NT2/D1 (cell line): Measurements from ENCODE around the gene RAD23B.

Experiments used
- YY1 ChIP-seq: IDR thresholded peaks from 2 replicates; pipeline ENCODE4 v1.6.1; 2011; ENCODE audit not compliant: insufficient read length, insufficient read depth
- ZNF274 ChIP-seq: IDR thresholded peaks from 2 replicates; pipeline ENCODE4 v1.6.1; 2011; ENCODE audit warnings: mild to moderate bottlenecking, low read depth, low read length

DNA sequence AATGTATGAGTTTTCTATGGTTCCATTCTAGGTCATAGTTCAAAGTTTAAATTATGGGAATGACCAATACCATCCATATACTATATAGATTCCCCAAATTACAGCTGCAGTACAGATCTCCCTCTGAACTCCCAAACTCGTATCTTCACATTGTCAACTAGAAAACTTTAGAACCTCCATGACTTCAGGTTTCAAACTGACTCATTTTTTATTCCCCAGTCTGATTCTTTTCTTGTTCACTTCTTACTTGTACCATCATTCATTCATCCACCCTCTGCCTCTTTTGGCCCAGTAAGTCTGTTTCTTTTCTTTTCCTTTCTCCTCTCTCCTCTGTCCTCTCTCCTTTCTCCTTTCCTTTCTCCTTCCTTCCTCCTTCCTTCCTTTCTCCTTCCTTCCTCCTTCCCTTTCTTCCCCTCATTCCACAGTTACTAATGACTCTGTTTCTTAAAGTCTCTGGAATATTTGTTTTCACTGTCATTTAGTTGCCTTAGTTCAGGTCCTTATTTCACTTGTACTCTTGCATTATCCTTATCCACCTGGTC lies 30.5 kb downstream of the RAD23B start:
- no peak for TF ChIP-seq ZNF274
- TF ChIP-seq YY1 = no peak
